Stimulated activated CD4-positive, alpha-beta T cell treated with anti-CD3 and anti-CD28 coated beads, Interleukin-4, amount 100 ng/mL, for 1 hour (primary cell): ENCODE results near the gene SEC16A.
"Not testable (repeated sequence)": the region's sequence is repeated elsewhere in the genome, so short reads cannot be mapped to it uniquely, and the experiment has no call there.

Experiments
- DNase-seq: peaks from one replicate; pipeline ENCODE4 v3.0.0-alpha.2; 2020

SEC16A gene

DNA sequence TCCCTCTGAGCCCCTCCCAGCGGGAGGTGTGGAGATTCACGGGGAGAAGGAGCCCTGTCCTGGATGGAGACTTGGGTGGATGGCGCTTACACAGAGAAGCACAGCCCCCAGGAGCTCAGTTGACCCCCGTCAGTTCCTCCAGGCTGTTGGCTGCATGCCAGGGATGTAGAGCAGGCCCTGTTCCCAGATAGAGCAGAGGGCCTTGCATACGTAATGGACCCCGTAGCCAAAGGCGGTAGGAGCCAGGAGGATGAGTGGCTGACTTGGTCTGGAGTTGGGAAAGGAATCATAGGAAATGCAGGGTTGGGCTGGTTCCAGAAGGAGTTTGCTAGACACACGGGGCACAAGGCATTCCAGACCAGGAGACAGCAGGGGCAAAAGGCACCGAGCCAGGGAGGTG, 69.9 kb downstream of the SEC16A start:
- DNase-seq = no peak

DNA sequence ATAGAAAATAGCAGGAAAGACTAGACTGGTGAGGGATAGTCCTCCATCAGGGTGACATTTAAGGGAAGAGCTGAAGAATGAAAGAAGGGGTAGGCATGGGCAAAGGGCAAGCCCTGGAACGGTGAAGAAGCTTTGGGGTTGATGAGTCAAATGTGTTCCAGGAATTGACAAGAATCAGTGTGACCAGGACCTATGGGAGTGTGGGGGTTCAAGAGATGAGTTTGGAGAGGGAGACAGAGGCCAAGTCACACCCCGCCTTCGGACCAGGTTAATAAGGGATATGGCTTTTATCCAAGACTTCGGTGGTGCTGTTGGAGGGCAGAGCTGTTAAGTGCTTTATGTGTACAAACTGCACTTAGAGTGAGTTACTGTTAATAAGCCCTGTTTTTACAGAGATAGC, 71.5 kb downstream of the SEC16A start:
- no peak for DNase-seq

DNA sequence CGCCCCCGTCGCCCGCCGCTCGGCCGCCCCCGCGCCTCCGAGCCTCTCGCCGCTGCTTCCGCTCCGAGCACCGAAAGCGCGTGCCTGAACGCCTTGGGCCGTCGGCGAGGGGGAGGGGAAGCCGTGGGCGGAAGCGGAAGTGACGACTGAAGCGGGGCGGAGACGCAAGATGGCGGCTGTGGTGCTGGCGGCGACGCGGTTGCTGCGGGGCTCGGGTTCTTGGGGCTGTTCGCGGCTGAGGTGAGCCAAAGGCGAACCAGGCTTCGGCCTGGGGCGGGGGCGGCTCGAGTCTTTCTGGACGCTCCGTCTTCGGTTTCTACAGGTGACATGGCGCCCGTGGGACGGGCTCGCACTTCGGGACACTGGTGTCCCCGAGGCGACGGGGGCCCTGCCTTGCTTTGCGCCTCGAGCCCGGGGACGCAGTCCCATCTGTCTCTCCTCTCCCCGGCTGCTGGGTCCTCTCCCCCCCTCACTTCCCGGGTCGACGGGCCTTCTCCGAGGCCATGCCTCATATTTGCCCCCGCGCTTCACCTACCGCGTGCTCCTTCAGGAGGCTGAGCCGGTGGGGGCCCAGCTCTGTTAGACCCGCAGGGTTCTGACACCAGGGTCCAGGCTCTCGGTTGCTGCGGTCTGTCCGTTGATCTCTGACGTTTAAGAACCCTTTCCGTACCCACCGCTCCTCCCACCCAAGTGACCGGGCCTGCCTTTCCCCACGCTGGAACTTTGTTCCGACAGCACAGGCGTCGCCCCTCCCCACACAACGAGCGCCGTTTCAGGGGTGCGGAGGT, 72.1 kb downstream of the SEC16A start, which contains the start of the genes ENTR1 and PMPCA:
ENTR1 (minus strand) TSS at position 115 of the 788 bp plus-strand sequence. CDS start 217 bp downstream, outside the sequence.
PMPCA (plus strand) TSS at position 159 of the 788 bp plus-strand sequence; CDS start at position 170, 11 bp downstream.
- peak; percentile 99 for DNase-seq

DNA sequence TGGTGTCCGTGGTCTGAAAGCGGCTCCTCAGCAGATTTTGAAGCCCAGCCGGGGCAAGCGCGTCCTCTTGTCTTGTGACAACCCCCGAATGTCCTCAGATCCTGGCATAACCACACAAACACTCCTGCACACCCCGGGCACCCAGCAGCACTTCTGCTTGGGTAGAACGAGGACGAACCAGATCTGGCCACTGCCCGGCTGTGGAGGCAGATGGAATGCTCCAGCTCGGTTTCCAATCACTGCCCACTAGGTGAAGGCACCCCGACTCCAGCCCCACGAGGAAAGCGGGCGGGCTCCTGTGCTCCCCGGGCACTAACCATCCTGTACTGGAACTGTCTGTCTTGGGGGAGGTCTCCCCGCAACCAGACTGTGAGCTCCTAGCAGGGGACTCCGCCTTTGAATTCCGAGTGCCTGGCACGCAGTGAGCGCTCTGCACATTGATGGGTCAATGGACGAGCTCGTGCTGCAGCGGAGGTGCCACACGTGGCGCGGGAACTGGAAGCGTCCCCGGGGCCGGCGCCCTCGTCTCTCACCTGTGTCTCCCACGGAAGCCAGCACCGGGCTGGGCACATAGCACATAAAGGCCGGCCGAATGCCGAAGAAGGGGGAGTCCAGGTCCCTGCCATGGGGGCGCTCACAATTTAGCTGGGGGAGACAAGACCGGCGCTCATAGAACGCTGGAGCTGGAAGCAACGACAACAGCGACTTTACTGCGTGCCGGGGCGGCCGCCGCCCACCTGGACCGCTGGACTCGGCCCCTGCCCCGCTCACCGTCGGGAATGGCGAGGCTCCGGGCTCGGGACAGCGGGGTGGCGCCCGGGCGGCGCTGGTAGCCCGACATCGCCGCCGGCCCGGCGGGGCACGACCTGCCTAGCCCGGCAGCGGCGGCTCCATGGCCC, 73.0 kb downstream of the SEC16A start:
- peak; percentile 47 for DNase-seq

DNA sequence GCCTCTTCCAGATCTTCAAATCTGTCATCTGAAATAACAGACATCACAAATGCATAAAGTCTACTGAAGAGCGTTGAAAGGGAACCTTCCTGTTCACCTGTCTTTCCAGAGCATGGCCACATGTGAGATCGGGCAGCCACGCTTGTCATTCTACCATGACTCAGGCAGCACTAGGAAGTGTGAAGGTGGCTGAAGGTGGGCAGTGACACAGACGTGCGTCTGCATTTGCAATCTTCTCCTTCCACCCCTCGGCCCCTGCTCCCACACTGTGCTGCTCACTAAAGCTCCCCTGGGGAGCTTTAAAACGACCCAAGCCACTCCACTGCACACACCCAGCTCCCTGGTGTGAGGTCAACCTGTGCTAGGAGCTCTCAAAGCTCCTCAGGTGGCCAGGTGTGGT, 74.9 kb downstream of the SEC16A start:
- no peak for DNase-seq

DNA sequence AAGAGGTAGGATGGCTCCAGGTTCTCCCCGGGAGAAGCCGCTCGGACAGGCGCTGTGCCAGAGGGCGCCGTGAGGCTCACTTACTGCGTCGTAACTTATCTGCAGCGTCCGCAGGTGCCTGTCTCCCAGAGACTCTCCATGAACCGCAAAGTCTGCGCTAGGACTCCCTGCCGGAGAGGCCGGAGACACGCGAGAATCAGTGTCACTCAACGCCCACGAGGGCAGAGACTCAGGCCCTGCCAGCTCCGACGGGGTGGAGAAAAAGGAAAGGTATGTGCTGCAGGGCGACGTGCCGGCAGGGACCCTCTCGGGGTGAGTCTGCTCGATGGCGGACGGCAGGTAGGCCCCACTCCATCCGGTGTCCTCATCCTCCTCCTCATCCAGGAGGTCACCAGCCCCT, 75.8 kb downstream of the SEC16A start:
- not testable (repeated sequence) for DNase-seq

DNA sequence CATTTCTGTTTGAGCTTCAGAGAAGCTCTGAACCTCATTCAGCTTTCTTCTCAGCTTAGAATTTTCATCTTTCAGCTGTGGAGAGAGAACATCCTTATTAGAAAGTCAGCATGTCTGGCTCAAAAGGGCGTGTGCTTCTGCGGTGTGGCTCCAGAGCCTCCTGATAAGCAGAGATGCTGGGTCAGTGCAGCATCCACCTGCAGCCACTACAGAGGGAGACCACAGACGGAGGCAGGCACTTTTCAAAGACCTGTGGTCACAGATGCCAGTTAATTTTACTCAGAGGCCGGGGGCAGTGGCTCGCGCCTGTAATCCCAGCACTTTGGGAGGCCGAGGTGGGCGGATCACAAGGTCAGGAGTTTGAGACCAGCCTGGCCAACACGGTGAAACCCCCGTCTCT, 76.9 kb downstream of the SEC16A start:
- not testable (repeated sequence) for DNase-seq

DNA sequence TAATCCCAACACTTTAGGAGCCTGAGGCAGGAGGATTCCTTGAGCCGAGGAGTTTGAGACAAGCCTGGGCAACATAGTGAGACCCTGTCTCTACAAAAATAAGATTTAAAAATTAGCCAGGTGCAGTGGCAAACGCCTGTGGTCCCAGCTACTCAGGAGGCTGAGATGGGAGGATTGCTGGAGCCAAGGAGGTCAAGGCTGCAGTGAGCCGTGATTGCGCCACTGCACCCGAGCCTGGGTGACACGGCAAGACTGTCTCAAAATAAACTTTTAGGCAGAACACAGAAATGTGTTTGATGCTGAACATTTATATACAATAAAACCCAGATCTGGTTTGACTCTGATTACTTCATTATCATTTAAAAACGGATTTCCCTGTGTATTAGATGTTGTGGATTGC, 77.4 kb downstream of the SEC16A start:
- DNase-seq = no peak

DNA sequence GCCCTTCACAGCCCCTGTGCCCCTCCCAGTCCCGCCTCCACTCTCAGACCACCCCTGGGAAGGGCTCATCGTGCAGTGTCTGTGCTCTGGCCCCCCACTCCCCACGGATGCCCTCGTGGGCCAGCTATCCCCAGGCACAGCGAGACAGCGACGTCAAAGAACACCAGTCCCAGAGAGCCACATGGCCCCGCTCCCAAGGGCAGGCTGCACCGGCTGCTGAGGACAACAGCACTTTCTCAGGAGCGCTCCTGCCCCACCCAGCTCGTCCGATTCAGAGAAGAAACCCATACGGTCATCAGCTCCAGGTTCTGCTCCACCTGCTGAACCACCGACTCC, 78.1 kb downstream of the SEC16A start:
- no peak for DNase-seq

DNA sequence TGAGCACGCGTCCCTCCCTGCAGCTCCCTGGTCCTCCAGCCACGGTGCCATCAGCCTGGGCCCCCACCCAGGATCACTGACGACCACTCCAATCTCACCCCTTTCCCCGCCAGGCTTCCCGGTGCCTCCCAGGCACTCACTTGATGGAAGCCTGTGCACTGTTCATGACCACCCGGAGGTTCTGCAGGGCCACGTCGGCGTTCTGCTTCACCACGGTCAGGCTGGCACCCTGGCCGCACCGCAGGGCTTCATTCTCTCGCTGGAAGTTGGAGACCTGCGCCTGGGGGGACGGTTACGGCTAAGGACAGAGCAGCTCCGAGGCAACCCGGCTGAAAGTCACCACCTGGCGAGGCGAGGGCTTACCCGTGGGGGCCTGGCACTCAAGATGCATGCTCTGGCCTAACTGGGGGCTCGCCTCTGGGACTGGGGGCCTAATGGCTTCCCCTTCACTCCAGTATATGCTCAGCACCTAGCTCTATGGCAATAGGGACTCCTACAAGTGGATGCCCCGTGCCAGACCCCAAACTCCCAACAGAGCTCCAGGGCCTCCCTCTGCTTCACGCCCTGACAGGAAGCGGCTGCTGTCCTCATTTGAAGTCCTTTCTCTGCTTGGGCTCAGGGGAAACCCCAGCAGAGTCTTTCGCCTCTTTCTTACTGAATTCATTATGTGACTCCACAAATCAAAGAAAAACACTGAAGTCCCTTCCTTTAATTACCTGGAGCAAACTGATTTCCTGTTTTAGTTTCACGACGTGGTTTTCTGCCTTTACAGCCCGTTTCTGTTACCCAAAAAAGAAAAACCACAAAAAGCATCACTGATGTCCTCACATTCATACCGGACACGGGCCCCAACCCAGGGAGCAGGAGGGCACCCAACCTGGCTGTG, 78.7 kb downstream of the SEC16A start:
- peak; percentile 35 for DNase-seq

DNA sequence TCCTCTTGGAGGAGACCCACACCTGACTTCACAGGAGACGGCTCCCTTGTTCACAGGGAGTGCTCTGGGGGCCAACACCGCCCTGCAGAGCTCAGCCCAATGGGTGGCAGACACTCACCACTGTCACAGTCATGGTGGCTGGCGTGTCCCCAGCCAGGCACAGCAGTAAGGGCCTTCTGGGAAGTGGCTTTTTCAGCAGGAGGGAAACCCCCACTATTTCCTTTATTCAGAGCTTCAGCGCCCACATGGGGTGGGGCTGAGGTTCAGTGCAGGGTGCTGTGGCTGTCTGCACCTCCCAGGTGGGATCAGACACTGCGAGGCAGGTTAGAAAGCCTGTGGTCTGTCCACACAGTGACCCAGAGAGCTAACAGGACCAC, 79.3 kb downstream of the SEC16A start:
- peak; percentile 72 for DNase-seq

DNA sequence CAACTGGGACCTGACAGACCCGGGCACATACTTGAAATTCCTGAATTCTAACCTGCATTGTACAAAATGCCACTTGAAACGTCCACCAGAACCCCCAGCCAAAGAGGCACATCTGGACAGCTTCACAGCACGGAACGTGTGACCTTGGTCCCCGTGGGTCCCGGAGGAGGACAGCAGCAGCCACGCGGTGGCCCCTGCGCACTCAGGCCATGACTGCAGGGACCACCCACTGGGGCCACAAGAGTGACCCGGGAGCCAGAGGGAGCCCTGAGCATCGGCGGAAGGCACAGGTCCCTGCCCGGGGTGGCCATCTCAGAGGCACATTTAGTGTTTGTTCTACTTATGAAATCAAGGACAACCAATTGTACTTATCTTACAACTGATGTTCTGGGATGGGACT, 80.8 kb downstream of the SEC16A start:
- no peak for DNase-seq

DNA sequence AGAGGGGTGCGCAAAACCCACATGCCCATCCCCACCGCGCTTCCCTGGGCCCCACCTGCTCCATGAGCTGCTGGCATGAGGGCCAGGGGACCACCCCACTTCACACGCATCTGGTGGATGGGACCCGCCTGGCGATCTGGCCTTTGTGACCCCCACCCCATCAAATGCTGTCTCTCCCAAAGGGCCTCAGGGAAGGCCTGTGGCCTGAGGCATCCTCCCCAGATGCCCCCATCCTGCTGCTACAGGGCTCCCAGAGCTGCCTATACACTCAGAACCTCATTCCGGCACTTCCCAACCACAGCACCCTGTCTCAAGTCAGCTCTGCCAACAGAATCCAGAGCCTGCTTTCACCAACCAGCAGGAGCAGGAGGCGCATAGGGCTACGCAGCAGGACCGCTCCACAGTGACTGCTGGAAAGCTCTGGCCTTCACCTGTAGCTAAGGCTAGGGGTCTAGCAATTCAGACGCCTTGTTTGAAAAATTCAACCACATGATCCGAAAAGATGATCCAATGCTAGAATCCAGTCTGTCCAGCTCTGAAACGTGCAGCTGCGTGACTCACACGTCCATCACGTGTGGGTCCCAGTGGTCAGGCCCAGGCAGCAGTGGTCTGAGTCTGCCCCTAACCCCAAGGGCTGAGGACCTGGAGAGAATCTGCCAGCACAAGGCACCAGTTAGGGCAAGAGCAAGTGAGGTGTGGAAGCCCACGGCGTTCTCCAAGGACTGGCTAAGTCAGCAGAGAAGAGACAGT, 81.5 kb downstream of the SEC16A start:
- no peak for DNase-seq

DNA sequence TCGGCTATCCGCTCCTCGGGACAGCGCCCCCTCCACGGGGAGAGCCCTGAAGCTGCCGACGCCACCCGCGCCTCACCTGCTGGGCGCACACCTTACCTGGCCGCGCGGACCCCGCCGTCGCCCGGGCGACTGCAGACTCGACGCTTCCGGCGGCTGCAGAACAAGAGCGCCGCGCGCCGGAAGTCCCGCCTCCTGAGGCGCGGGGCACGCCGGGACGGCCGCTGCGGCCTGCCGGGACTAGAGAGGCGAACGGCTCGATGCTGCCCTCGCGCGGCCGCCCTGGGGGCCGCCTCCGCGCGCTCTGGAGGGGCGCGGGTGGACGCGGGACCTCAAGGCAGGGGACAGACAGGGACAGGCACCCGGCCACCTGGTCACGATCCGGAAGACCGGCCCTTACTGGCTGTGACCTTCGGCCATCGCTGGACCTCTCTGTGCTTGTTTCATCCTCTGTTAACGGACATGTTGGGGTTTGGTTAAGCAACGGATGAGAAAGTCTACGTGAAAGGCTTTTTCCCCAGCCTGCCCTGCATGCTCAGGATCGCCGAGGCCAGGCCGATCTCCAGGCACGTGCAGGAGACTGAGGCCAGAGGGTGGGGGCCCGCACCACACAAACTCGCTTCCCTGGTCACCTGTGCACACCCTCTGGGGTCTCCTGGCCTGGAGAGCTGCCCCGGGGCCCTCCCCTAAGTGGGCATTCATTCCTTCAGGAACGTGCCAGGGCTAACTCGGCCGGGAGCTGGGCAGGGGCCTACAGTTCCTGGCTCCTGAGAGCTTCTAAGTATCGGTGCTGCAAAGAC, 82.6 kb downstream of the SEC16A start, which contains the start of gene SNAPC4:
SNAPC4 (minus strand) TSS at position 133 of the 797 bp plus-strand sequence. CDS start 1,742 bp downstream, outside the sequence.
- DNase-seq = peak; percentile 90

DNA sequence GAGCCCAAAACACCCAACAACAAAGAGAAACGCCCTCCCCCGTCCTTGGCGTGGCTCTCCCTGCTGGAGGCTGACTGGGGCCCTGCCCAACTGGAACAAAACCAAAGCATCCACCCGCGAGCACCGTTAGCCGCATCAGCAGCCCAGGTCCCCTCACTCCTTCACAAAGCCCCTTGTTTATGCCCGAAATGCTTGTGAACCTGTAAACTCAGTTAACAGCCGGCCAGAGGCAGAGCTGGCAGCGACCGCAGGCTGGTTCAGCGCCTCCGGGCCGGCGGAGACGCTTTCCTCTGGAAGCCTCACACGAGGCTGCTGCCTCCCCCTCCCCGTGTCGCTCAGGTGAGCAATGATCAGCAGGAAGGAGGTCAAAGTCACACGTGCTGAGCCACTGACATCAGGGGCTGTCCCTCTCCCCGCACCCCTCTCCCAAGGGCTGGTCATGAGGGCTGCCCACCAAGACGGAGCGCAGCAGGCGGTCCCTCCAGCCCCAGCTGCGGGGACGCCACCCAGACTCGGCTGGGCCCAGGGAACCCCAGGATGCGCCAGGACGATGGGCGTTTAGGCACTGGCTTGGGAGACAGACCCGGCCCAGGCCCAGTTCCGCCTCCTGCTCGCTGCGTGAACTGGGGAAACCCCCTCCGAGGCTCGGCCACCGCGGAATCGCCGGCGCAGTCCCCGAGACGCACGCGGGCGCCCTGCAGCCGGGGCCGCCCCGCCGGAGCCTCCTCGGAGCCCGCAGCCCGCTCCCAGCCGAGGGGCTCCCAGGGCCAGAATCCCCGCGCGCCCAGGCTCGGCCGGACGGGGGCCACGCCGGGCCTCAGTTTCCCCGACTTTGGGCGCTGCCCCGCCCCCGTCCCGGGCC, 83.4 kb downstream of the SEC16A start:
- peak; percentile 56 for DNase-seq

DNA sequence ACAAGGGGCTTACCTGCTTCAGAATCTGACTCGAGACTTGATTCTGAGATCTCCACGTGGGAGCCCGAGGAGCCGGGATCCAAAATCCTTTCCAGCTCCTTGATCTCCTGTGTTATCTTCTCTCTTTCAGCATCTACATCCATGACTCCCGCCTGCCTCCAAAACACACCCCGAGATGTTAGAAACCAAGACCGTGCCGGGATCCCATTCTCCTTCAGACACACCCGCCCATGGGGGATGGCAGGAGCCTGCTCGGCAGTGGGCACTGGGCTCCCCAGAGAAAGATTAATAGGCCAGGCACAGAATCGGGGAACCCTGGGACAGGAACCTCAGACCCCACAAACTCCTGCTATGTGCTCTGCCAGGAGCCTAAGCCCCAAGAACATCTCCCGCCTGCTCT, 84.6 kb downstream of the SEC16A start:
- no peak for DNase-seq

DNA sequence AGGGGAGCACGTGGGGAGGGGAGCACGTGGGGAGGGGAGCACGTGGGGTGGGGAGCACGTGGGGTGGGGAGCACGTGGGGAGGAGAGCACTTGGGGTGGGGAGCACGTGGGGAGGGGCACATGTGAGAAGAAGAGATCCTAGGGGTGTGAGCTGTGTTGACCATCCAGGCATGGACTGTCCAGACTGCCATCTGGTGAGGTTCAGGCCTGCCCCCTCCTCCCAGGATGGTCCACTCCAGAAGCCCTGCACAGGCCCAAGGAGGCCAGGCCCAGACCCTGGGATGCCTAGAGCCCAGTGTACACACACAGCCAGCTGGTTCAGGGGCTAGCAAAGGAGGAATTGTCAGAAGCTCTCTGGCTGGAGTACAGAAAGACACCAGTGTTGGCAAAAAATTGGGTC, 85.2 kb downstream of the SEC16A start:
- no peak for DNase-seq

DNA sequence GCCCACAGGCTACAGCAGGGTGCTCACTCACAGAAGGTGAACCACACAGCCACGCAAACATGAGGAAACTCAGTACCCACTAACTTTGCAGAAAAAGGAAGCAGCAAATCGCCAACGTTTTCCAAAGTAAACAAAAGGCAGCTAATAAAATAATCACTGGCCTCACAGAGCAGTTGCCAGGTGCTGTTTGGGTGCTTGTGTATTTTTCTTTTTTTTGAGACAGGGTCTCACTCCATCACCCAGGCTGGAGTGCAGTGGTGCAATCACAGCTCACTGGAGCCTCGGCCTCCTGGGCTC, 86.7 kb downstream of the SEC16A start:
- DNase-seq = no peak

DNA sequence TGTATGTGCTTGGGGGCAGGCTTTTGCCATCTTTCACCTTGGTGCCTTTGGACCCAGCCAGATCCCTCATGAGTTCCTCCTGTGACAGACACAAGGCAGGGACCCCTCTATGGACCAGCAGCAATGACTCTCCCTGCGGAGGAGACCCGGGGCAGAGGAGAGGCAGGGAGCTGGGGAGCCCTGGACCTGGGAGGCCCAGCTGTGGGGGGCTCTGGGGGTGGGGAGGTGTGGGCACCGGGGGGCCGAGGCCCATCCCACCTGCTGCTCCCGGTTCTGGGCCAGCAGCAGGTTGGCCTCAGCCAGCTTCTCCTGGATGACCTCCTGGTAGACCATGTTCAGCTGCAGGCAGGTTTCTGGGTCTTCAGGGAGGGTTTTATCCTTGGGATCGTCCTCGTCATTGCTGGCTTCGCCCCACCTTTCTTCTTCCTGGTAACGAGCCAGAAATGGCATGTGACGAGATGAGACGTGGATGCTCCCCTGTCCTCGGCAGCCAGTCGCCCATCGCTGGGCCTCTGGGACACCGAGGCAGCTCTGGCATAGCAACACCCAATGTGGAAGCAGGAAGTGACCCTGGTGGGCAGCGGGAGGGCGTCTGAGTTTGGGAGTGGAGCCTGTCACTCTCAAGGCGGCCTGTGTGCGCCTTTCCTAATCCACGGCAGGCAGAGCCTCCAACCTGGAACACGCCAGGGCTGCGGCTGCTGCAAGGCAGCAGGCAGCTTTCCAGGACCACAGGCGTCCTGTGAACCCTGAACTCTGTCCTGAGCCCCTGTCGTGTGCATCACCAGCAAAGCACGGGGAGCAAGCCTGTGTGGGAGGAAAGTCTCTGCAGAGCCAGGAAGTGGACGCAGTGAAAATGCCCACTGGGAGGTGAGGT, 87.3 kb downstream of the SEC16A start:
- no peak for DNase-seq

DNA sequence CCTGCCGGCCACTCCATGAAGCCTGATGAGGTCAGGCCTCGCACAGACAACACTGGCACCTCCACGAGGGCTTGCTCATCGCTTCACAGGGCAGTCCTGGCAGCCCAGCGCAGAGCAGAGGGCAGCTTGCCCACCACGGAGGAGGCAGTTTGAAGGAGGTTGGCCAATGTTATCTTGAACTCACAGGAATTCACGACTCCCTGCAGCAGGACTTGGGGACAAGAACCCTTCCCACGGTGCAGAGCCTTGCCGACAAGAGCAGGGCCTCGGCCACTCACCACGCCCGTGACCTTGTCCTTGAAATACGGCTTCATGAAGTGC, 87.9 kb downstream of the SEC16A start:
- DNase-seq = no peak
